CD4-positive, alpha-beta T cell treated with Interferon gamma for 1 hour (primary cell): ENCODE data around the gene LPIN3.

Experiments
- DNase-seq: peaks from one replicate; pipeline ENCODE4 v3.0.0-alpha.2; 2020

Gene LPIN3

DNA sequence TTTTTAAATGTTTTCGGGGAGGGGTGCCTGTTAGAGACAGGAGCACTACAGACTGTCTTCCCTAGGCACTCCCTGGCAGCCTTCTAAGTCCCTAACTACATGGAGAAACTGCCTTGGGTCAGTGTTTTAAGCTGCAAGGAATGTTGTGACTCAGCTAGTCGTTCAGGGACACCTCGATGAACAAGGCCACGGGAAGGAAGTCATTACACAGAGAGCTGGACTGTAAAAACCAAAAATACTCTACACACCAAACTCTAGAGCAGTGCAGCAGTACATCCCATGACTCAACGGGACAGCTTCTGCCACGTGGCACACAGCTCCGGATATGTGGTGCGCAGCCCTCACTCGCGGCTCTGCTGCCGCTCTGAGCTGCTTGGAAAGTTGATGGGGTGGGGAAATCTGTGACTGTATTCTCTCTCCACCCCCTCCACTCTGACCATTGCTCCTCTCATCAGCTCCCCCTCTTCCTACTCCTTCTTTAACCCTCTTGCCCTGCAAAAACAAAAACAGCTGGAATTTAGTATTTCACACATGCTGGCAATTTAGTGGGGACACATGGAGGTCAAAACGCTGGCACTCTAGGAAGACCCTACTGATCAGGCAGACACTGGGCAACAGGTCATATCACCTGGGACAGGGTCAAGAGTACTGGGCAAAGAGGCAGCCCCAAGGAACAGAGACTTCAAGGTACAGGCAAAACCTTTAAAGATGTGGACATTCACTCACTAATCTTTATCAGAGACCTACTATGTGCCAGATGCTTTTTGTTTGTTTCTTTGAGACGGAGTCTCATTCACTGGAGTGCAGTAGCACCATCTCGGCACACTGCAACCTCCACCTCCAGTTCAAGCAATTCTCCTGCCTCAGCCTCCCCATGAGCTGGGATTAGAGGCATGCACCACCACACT is 10.9 kb upstream of the LPIN3 start:
- DNase-seq: peak; percentile 55

GRCh38 chr20:41330343-41330720 is 10.3 kb upstream of the LPIN3 start:
- no peak for DNase-seq

GRCh38 chr20:41330941-41331340 is 9.7 kb upstream of the LPIN3 start:
- no peak for DNase-seq

- DNase-seq: no peak
Observed at GRCh38 chr20:41331731-41332130, 8.9 kb upstream of the LPIN3 start.

- no peak for DNase-seq
Observed at GRCh38 chr20:41334036-41334435, 6.6 kb upstream of the LPIN3 start.

- DNase-seq: no peak
Observed at GRCh38 chr20:41334443-41335421, 5.9 kb upstream of the LPIN3 start.

- no peak for DNase-seq
Observed at GRCh38 chr20:41335591-41335990, 5.0 kb upstream of the LPIN3 start.

DNA sequence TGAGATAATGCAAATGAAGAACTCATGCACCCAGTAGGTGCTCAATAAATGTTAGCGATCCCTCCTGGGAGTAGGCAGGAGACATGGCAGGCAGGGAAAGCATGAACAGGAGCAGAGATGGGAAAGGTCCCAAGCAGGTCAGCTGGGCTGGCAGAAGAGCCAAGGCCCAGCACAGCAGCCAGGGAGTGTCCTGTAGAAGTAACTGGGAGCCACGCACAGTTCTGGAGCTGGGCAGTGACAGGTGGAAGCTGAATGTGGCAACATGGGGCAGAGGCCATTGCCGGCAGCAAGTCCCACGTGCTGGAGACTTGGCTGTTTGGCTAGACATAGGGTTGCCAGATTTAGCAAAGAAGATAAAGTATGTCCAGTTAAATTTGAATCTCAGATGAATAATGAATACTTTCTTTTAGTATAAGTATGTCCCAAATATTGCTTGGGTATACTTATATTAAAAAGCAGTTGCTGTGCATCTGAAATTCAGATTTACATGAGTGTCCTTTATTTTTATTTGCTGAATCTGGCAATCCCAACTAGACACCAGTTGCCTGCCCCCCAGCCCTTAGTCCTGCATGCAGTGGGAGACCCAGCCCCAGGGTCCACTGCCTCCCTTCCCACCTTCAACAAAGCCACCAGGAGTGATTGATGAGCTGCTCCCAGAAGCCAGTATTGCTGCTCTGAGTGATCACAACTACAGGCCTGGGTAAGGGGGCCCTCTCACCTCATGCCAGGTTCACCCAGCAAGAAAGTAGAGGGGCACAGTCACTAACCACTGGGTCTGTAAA is 3.7 kb upstream of the LPIN3 start:
- DNase-seq: no peak

DNA sequence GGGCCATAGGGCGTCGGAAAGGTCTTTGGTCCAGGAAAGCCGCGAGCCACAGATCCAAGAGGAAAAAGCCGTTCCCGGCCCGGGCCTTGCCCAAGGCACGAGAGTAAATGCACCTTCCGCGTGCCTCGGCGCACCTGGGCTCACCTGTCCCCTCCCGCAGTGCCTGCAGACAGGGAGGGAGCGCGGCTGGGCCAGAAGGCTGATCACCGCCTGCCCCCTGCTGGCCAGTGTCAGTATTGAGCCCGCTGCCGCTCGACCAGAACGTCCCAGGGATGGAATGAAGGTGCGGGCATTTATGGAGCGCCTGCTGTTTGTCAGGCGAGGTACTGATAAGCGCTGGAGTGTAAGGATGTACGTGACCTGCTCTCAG is 679 bp upstream of the LPIN3 start:
- DNase-seq: peak; percentile 76

DNA sequence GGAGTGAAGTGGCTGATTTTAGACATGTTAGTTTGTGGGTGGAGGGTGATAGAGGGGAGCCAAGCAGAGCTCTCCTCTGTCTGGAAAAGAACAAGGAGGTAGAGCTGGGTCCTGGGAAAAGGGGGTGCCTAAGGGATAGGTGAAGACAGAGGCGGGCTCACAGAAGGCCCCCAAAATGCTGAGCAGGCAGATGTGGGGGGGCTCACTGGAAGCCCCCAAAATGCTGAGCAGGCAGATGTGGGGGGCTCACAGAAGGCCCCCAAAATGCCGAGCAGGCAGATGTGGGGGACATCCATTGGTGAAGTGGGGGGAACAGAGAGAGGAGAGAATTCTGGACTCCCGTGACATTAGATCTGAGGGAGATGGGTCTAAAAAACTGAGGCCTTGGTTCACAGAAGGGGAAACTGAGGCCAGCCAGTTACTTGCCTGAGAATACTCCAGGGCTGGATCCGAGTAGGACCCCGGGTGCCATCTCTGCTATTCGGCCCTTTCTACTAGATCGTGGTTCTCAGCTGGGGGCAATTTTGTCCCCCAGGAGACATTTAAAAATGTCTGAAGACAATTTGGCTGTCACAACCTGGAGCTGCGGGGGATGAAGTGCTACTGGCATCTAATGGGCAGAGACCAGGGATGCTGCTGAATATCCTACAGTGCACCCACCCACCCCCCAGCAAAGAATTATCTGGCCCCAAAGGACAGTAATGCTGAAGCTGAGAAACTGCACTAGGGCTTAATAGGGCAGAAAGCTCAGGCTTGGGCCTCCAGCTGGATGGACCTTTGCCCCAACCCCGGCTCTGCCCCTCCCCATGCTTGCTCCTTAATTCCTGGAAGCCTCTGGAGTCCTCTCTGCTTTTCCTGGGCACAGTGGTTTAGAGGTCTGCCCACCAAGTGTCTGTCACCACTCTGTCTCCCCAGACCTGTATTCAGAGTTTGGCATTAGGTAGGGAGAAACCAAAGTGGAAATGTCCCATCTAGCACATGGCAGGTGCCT is 2.1 kb downstream of the LPIN3 start:
- no peak for DNase-seq

- no peak for DNase-seq
Observed at GRCh38 chr20:41344477-41344876, 3.9 kb downstream of the LPIN3 start.

DNA sequence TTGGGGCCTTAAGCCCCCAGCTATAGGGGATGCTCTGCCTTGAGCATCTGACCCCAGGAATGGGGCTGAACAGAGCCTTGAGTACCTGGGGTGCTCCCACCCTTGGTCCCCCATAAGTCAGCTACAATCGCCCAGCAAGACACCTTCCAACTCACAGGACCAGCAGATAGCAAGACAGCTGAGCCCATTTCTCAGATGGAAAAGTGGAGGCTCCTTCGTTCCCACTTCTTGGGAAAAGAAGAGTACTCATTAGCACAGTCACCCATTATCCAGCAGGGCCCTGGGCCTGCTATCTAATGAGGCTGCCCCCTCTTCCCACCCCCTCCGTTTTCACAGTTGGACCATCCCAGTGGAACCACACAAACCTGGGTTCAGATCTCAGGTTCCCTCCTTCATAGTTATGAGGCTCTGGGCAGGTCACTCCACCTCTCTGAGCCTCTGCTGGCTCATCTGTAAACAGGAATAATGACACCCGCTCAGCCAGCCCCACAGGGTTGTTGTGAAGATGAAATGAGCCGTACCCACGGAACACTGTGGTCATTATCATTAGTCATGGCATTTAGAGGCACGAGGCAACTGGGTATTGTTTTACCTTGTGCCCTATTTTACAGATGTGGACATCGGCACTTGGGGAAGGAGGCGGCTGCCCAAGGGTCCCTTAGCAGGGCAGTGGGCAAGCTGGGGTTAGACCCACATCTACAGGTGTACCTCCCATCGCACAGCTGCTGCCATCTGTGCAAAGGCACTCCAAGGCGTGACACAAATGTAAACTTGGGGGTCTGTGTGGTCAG is 4.5 kb downstream of the LPIN3 start:
- DNase-seq: no peak

GRCh38 chr20:41345729-41346067 is 5.1 kb downstream of the LPIN3 start:
- no peak for DNase-seq

GRCh38 chr20:41347523-41348429 is 7.2 kb downstream of the LPIN3 start:
- DNase-seq: no peak

- no peak for DNase-seq
Observed at GRCh38 chr20:41348430-41349172, 8.0 kb downstream of the LPIN3 start.

DNA sequence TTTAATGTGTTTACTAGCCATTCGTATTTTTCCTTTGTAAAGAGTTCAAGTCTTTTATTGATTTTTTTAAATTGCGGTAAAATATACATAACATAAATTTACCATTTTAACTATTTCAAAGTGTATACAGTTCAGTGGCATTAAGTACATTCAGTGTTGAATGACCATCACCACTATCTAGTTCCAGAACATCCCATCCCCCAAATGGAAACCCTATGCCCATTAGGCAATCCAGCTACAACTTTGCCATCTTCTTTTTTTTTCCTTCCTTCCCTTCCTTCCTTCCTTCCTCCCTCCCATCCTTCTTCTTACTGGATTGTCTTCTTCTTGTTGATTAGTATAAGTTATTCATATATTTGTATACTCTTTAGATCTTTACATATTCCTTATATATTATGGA is 8.6 kb downstream of the LPIN3 start:
- no peak for DNase-seq

DNA sequence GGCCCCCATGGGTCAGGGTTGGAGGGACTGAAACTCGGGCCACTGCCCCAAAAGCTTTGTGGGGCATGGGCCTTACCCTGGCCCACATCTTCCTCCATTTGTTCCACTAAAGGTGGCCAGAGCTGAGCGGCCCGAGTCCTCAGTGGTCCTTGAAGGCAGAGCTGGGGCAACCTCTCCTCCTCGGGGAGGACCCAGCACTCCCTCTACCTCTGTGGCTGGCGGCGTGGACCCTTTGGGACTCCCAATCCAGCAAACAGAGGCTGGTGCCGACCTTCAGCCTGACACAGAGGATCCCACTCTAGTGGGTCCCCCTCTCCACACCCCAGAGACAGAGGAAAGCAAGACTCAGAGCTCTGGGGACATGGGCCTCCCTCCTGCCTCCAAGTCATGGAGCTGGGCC is 9.3 kb downstream of the LPIN3 start:
- DNase-seq: no peak

DNA sequence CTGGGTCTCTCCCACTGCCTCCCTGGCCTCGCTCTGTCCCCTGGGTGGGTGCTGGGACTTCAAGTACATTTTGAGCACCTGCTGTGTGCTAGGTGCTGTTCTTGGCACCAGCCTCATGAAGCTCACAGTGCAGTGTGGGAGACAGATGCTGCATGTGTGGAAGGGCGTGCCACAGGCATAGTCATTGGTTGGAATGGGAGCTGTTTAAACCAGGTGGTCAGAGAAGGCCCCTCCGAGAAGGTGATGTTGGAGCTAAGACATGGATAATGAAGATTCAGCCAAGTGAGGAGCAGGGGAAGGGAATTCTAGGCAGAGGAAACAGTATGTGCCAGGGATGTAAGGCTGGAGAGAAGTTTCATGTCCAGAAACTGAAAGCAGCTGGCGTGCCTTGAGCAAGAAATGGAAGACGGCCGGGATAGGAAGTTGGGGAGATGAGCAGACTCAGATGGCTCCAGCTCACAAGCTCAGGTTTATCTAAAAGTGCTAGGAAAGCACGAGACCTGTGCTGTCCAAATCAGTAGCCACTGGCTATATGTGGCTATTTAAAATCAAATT is 9.9 kb downstream of the LPIN3 start:
- DNase-seq: no peak

- DNase-seq: no peak
Observed at GRCh38 chr20:41352106-41352505, 11.5 kb downstream of the LPIN3 start.
